Neuron (in vitro differentiated cells): ENCODE results near the gene DNAJC17.
A peak's percentile ranks its signal among the peaks of the same experiment; 100 is the strongest.

Source experiments
- H2AFZ ChIP-seq: one replicate; pipeline ENCODE4 v1.6.1; 2013; ENCODE audit warnings: low read depth, mild to moderate bottlenecking, inconsistent platforms, low read length, moderate library complexity
- H3K27me3 ChIP-seq: one replicate; pipeline ENCODE4 v1.6.1; 2013; ENCODE audit warnings: low read length; ENCODE audit not compliant: insufficient read depth
- H3K36me3 ChIP-seq: one replicate; pipeline ENCODE4 v1.6.1; 2013; ENCODE audit warnings: low read length; ENCODE audit not compliant: insufficient read depth
- H3K4me1 ChIP-seq: one replicate; pipeline ENCODE4 v1.6.1; 2013; ENCODE audit warnings: low read length; ENCODE audit not compliant: insufficient read depth
- H3K4me3 ChIP-seq: 2 replicates; pipeline ENCODE4 v1.5.1; 2013; ENCODE audit warnings: mild to moderate bottlenecking, low read length, moderate library complexity
- H3K9me3 ChIP-seq: one replicate; pipeline ENCODE4 v1.6.1; 2013; ENCODE audit warnings: low read length

The DNAJC17 gene, protein sequence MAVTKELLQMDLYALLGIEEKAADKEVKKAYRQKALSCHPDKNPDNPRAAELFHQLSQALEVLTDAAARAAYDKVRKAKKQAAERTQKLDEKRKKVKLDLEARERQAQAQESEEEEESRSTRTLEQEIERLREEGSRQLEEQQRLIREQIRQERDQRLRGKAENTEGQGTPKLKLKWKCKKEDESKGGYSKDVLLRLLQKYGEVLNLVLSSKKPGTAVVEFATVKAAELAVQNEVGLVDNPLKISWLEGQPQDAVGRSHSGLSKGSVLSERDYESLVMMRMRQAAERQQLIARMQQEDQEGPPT

DNA sequence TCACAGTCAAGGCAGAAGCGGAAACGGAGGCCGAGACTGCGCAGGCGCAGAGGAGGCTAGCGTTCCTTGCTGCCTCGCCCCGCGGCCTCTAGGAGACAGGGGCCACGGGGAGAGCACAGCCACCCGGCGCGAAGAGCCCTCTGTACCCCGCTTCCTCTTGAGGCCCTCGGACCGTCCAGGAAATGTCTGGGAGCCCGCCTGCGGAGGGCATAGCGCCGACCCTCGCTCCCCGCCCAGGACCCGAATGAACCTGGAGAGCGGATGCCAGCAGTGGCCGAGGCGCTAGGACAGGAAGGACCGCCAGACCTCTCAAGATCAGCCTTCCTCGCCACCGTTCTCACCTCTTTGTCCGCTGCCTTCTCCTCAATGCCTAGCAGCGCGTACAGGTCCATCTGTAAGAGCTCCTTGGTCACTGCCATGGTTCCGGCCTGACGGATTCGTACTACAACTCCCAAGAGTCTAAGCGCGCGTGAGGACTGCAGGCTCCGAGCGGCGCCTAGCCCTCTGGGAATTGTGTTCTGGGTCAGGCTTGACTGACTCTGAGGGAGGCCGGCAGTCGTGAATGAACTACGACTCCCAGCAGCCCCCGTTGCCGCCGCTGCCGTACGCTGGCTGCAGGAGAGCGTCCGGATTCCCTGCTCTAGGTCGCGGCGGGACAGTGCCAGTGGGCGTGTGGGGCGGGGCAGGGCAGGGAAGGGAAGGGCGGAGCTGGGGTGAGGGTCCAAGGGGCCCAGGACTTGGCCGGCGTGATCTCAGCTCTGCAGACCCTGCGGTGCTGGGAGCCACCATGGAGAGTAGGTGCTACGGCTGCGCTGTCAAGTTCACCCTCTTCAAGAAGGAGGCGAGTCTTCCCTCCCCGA is at the start of gene DNAJC17, which contains the start of gene ZFYVE19:
DNAJC17 (minus strand) TSS at position 446 of the 860 bp plus-strand sequence; CDS start at position 419, 27 bp downstream.
ZFYVE19 (plus strand) TSS at position 62 of the 860 bp plus-strand sequence; CDS start at position 563, 501 bp downstream.
- Histone ChIP-seq H3K27me3 (no peaks in the 10 kb centered on the region), H3K4me1 (peaks cover 6% of the 10 kb centered on the region), H3K4me3 (peak within 1 kb of the TSS; percentile 75), H3K36me3 (no peaks in the 10 kb centered on the region), H3K9me3 (no peaks in the 10 kb centered on the region), H2AFZ (peak within 1 kb of the TSS; percentile 88)

GRCh38 chr15:40856746-40857145 is 49.5 kb upstream of the DNAJC17 start:
- Histone ChIP-seq H3K27me3 (peaks cover 12% of the 10 kb centered on the region), H3K4me1 (no peaks in the 10 kb centered on the region), H3K4me3 (no peak overlapping the region), H2AFZ (no peak overlapping the region), H3K36me3 (no peaks in the 10 kb centered on the region), H3K9me3 (no peaks in the 10 kb centered on the region)

DNA sequence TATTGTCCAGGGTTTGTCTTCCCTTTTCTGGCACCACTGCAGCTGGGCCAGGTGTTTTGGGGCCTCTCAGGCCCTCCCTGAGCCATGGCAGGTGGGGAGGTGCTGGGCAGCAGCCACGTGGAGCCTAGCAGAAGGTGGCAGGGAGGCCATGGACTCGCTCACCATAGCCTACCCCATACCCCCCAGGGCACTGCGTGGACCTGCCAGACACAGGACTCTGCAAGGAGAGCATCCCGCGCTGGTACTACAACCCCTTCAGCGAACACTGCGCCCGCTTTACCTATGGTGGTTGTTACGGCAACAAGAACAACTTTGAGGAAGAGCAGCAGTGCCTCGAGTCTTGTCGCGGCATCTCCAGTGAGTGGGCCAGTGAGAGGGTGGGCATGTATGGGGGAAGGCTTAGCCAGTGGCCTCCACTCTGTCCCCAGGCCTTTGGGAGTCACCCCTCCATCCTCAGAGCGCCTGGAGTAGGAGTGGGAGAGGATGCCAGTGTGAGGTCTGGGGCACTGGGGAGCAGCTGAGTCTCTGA is 48.5 kb upstream of the DNAJC17 start:
- H3K36me3 ChIP-seq: no peaks in the 10 kb centered on the region

DNA sequence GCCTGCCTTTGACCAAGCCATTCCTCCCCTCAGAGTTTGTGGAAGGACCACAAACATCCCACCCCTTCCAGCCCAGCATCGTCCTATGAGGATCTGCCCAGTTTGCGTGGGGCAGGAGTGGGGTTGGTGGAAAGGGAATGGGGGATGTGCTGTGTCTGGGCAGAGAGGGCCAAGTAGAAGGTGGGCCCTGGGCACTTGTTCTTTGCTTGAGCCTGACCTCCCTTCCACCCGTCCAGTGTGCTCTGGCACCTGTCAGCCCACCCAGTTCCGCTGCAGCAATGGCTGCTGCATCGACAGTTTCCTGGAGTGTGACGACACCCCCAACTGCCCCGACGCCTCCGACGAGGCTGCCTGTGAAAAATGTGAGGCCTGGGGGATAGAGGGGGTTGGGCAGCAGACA is 46.9 kb upstream of the DNAJC17 start:
- Histone ChIP-seq H3K36me3 (no peaks in the 10 kb centered on the region), H2AFZ (no peak overlapping the region), H3K27me3 (peaks cover 12% of the 10 kb centered on the region), H3K4me3 (no peak overlapping the region), H3K9me3 (no peaks in the 10 kb centered on the region), H3K4me1 (no peaks in the 10 kb centered on the region)

More for the DNA sequence above, 48.5 kb upstream of the DNAJC17 start:
- peaks cover 12% of the 10 kb centered on the region for H3K27me3 ChIP-seq
- no peaks in the 10 kb centered on the region for H3K4me1 ChIP-seq
- no peak overlapping the region for H3K4me3 ChIP-seq
- H3K9me3 ChIP-seq: no peaks in the 10 kb centered on the region
- no peak overlapping the region for H2AFZ ChIP-seq

DNA sequence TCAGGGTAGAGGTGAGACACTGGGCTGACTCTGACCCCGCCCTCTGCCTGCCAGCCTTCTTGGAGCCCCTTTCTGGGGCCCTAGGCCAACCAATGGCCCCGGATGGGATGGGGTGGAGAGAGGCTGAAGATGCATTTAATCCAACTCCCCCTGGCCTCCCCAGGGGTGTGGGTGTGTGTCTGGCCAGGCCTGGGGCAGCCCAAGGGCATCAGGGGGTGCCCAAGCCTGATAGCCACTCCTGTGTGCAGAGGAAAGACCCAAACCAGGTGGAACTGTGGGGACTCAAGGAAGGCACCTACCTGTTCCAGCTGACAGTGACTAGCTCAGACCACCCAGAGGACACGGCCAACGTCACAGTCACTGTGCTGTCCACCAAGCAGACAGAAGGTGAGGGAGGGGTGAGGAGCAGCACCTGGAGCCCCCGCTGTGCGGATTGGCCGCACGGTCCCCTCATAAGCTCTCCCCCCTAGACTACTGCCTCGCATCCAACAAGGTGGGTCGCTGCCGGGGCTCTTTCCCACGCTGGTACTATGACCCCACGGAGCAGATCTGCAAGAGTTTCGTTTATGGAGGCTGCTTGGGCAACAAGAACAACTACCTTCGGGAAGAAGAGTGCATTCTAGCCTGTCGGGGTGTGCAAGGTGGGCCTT is 46.1 kb upstream of the DNAJC17 start:
- Histone ChIP-seq H2AFZ (no peak overlapping the region), H3K9me3 (no peaks in the 10 kb centered on the region), H3K4me3 (no peak overlapping the region), H3K27me3 (peaks cover 12% of the 10 kb centered on the region), H3K36me3 (no peaks in the 10 kb centered on the region), H3K4me1 (no peaks in the 10 kb centered on the region)

GRCh38 chr15:40852529-40852928 is 45.3 kb upstream of the DNAJC17 start:
- no peaks in the 10 kb centered on the region for H3K4me1 ChIP-seq
- H2AFZ ChIP-seq: no peak overlapping the region
- H3K9me3 ChIP-seq: no peaks in the 10 kb centered on the region
- no peaks in the 10 kb centered on the region for H3K36me3 ChIP-seq
- no peak overlapping the region for H3K4me3 ChIP-seq
- H3K27me3 ChIP-seq: peaks cover 20% of the 10 kb centered on the region

DNA sequence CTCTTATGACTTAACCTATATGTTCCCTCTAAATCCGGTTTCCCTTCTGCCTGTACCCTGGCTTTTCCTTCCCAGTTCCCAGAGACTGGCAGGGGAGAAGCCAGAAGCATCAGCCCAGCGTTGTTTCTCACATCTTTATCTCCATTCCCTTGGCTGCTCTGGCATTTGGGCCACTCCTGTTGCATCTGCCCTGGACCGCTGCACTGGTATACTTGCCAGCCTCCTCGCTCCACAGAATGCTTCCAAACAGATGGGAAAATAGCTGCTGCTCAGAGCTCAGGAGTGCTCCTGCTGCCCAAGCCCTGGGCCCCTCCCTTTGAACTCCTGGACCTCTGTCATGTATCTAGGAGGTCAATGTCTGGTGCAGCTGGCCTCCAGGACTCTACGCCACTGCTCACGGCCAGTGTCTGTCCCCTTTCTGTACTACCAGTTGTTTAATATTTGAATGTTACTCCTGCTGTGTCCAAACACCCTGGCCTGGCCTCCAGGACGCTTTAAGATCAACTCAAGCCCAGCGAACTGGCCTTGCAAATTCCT is 43.4 kb upstream of the DNAJC17 start:
- Histone ChIP-seq H3K27me3 (peaks cover 31% of the 10 kb centered on the region), H2AFZ (no peak overlapping the region), H3K4me3 (no peak overlapping the region), H3K4me1 (no peaks in the 10 kb centered on the region), H3K36me3 (no peaks in the 10 kb centered on the region), H3K9me3 (no peaks in the 10 kb centered on the region)

DNA sequence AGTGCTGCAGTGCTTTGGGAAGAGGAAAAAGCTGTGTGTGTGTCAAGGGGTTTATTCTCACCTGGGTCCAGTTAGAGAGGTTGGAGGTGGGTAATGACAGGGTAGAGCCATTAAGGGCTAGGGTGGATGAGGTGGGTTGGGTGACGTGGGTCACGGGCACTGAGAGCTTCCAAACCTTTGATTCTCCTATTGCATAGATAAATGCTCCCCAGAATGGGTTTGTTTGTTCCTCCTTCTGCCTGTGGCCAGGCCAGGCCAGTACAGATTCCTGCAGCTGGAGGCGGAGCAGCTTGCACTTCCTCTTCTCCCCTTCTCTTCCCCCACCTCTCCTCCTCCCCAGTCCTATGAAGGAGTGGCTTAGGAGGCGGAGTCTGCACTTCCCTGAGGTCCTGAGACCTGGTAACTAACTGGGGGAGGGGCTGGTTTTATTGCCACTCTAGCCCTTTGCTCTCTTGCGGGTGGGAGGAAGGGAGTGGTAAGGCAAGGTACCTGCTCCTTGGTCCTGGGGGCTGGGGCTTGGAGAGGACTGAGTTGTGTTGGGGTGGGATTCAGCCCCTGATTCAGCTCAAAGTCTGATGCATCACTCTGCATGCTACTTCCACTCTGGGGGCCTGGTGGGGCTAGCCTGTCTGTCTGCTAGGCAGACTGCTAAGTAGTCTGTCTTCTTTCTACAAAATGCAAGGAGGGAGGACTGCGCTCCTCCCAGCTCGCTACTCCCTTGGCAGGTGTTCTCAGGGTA is 40.1 kb upstream of the DNAJC17 start:
- no peaks in the 10 kb centered on the region for H3K4me1 ChIP-seq
- no peaks in the 10 kb centered on the region for H3K36me3 ChIP-seq
- H3K27me3 ChIP-seq: peaks cover 57% of the 10 kb centered on the region
- H2AFZ ChIP-seq: no peak overlapping the region
- no peak overlapping the region for H3K4me3 ChIP-seq
- peaks cover 2% of the 10 kb centered on the region for H3K9me3 ChIP-seq

GRCh38 chr15:40846841-40847222 is 39.6 kb upstream of the DNAJC17 start:
- H2AFZ ChIP-seq: no peak overlapping the region
- H3K36me3 ChIP-seq: no peaks in the 10 kb centered on the region
- peaks cover 63% of the 10 kb centered on the region for H3K27me3 ChIP-seq
- H3K9me3 ChIP-seq: peaks cover 2% of the 10 kb centered on the region
- no peak overlapping the region for H3K4me3 ChIP-seq
- H3K4me1 ChIP-seq: no peaks in the 10 kb centered on the region

GRCh38 chr15:40845511-40846284 is 38.4 kb upstream of the DNAJC17 start:
- Histone ChIP-seq H3K27me3 (peaks cover 68% of the 10 kb centered on the region), H3K36me3 (no peaks in the 10 kb centered on the region), H2AFZ (no peak overlapping the region), H3K4me1 (no peaks in the 10 kb centered on the region), H3K4me3 (no peak overlapping the region), H3K9me3 (peaks cover 2% of the 10 kb centered on the region)

- H2AFZ ChIP-seq: no peak overlapping the region
- H3K4me3 ChIP-seq: no peak overlapping the region
- H3K9me3 ChIP-seq: peaks cover 2% of the 10 kb centered on the region
- no peaks in the 10 kb centered on the region for H3K36me3 ChIP-seq
- H3K4me1 ChIP-seq: no peaks in the 10 kb centered on the region
- peaks cover 70% of the 10 kb centered on the region for H3K27me3 ChIP-seq
These were observed 37.8 kb upstream of the DNAJC17 start for GRCh38 chr15:40845036-40845435.

- Histone ChIP-seq H3K4me3 (no peak overlapping the region), H3K4me1 (no peaks in the 10 kb centered on the region), H2AFZ (no peak overlapping the region), H3K9me3 (peaks cover 2% of the 10 kb centered on the region), H3K36me3 (no peaks in the 10 kb centered on the region), H3K27me3 (peaks cover 71% of the 10 kb centered on the region)
These were observed 37.4 kb upstream of the DNAJC17 start for GRCh38 chr15:40844696-40845030.
